Liver (tissue), 9 donors: ENCODE data around the gene CTNNBL1. TPM values are rescaled to one million over a fixed set of nuclear protein-coding genes. Genes with fewer than 3 reads are reported as not detected.
"Not testable (repeated sequence)": the region's sequence is repeated elsewhere in the genome, so short reads cannot be mapped to it uniquely, and the experiment has no call there.

Experiments
- DNase-seq: peaks from one replicate; pipeline ENCODE4 v3.0.0-alpha.2; 2017; ENCODE audit warnings: low spot score
- H3K27ac ChIP-seq, 2 donors: one replicate each; pipeline ENCODE4 v1.7.0; 2013; ENCODE audit warnings: inconsistent platforms in 2 of 2, low read length in 2 of 2, control low read depth in 1 of 2, low read depth in 1 of 2, mild to moderate bottlenecking in 1 of 2
- H3K27me3 ChIP-seq, 4 donors: one replicate each; pipeline versions ENCODE4 v1.6.1 to v1.7.0; 2013; ENCODE audit warnings: low read length in 3 of 4, inconsistent platforms in 1 of 4, mild to moderate bottlenecking in 1 of 4, moderate library complexity in 1 of 4; ENCODE audit not compliant: control insufficient read depth in 4 of 4, insufficient read depth in 4 of 4
- H3K36me3 ChIP-seq, 4 donors: one replicate each; pipeline versions ENCODE4 v1.6.1 to v1.7.0; 2013; ENCODE audit warnings: low read length in 3 of 4, mild to moderate bottlenecking in 3 of 4, low read depth in 1 of 4, moderate library complexity in 1 of 4; ENCODE audit not compliant: control insufficient read depth in 4 of 4, insufficient read depth in 3 of 4
- H3K4me1 ChIP-seq, 4 donors: one replicate each; pipeline versions ENCODE4 v1.6.1 to v1.7.0; 2013; ENCODE audit warnings: low read length in 3 of 4, mild to moderate bottlenecking in 3 of 4, moderate library complexity in 1 of 4; ENCODE audit not compliant: control insufficient read depth in 4 of 4, insufficient read depth in 4 of 4
- H3K4me3 ChIP-seq, 3 donors: one replicate each; pipeline versions ENCODE4 v1.6.1 to v1.7.0; 2013; ENCODE audit warnings: low read length in 3 of 3, control low read depth in 1 of 3, low read depth in 1 of 3, mild to moderate bottlenecking in 1 of 3
- H3K9ac ChIP-seq, 2 donors: one replicate each; pipeline ENCODE4 v1.7.0; 2013; ENCODE audit warnings: low read length in 2 of 2, mild to moderate bottlenecking in 2 of 2, moderate library complexity in 2 of 2, control low read depth in 1 of 2, low read depth in 1 of 2
- H3K9me3 ChIP-seq, 4 donors: one replicate each; pipeline versions ENCODE4 v1.6.1 to v1.7.0; 2013; ENCODE audit warnings: low read length in 3 of 4; ENCODE audit not compliant: control insufficient read depth in 4 of 4
- ATF3 ChIP-seq: IDR thresholded peaks from 2 replicates; pipeline ENCODE4 v1.6.1; 2016; ENCODE audit warnings: antibody characterized with exemption
- EGR1 ChIP-seq, 2 donors: IDR thresholded peaks; 2 replicates each; pipeline ENCODE4 v1.6.1; 2016 to 2018; ENCODE audit warnings: antibody characterized with exemption in 2 of 2, low read depth in 2 of 2
- FOXA1 ChIP-seq: IDR thresholded peaks from 2 replicates; pipeline ENCODE4 v1.6.1; 2016; ENCODE audit warnings: antibody characterized with exemption
- FOXA2 ChIP-seq: IDR thresholded peaks from 2 replicates; pipeline ENCODE4 v1.6.1; 2016; ENCODE audit warnings: antibody characterized with exemption
- GABPA ChIP-seq, 2 donors: IDR thresholded peaks in 1 of 2; conservative IDR thresholded peaks in 1 of 2; 2 replicates each; pipeline ENCODE4 v1.6.1; 2016; ENCODE audit warnings: antibody characterized with exemption in 2 of 2, mild to moderate bottlenecking in 1 of 2, moderate library complexity in 1 of 2
- HNF4A ChIP-seq, 2 donors: conservative IDR thresholded peaks; 2 replicates each; pipeline ENCODE4 v1.6.1; 2016; ENCODE audit warnings: antibody characterized with exemption in 2 of 2, mild to moderate bottlenecking in 2 of 2
- HNF4G ChIP-seq: IDR thresholded peaks from 2 replicates; pipeline ENCODE4 v1.6.1; 2016; ENCODE audit warnings: antibody characterized with exemption
- NR2F2 ChIP-seq: IDR thresholded peaks from 2 replicates; pipeline ENCODE4 v1.6.1; 2016; ENCODE audit warnings: antibody characterized with exemption
- RAD21 ChIP-seq, 2 donors: IDR thresholded peaks; 2 replicates each; pipeline ENCODE4 v1.6.1; 2016; ENCODE audit warnings: antibody characterized with exemption in 2 of 2, mild to moderate bottlenecking in 2 of 2
- REST ChIP-seq: IDR thresholded peaks from 2 replicates; pipeline ENCODE4 v1.6.1; 2016; ENCODE audit warnings: antibody characterized with exemption, mild to moderate bottlenecking
- RXRA ChIP-seq, 2 donors: IDR thresholded peaks; 2 replicates each; pipeline ENCODE4 v1.6.1; 2017 to 2018; ENCODE audit warnings: antibody characterized with exemption in 2 of 2, mild to moderate bottlenecking in 1 of 2
- SP1 ChIP-seq: IDR thresholded peaks from 2 replicates; pipeline ENCODE4 v1.6.1; 2018; ENCODE audit warnings: antibody characterized with exemption, mild to moderate bottlenecking
- TAF1 ChIP-seq: conservative IDR thresholded peaks from 2 replicates; pipeline ENCODE4 v1.6.1; 2016; ENCODE audit warnings: antibody characterized with exemption, mild to moderate bottlenecking
- YY1 ChIP-seq: IDR thresholded peaks from 2 replicates; pipeline ENCODE4 v1.6.1; 2016; ENCODE audit warnings: antibody characterized with exemption, mild to moderate bottlenecking
- ZBTB33 ChIP-seq: IDR thresholded peaks from 2 replicates; pipeline ENCODE4 v1.6.1; 2016; ENCODE audit warnings: antibody characterized with exemption
- WGBS: extraction: QIAGEN DNeasy Blood & Tissue Kit; methylation state at CpG from one replicate; pipeline ENCODE4 v1.1.7; 2013; 5-methylcytosine and 5-hydroxymethylcytosine counted together
- polyA plus RNA-seq, 2 donors: library from polyadenylated mRNA; stranded (reverse) in 1 of 2; unstranded in 1 of 2; fragments of 200-250 nt in 1 of 2; fragments of >200 nt in 1 of 2; fragmentation: Nextera tagmentation in 1 of 2; extraction: Ambion mirVana in 1 of 2; gene quantifications; one replicate each; pipeline versions ENCODE4 v1.2.1 to v1.2.3, GENCODE V29; 2013 to 2015
- total RNA-seq, 2 donors: library from RNA; depleted of rRNA; stranded (reverse); fragments of >200 nt; gene quantifications; one replicate each; pipeline ENCODE4 v1.2.3, GENCODE V29; 2014
- TF ChIP-seq, protein P1 (sequence below): IDR thresholded peaks from 2 replicates; pipeline ENCODE4 v1.6.1; 2016; ENCODE audit warnings: antibody characterized with exemption
- TF ChIP-seq, protein P2 (sequence below): fragments of 150-350 bp; IDR thresholded peaks from 2 replicates; pipeline ENCODE4 v1.5.1; 2017; ENCODE audit warnings: improper control_type of control experiment, low read depth, low read length; ENCODE audit not compliant: missing input control
- donor health status: healthy.
- donor health status: healthy.
- donor health status: healthy.
- donor health status: healthy.
- donor health status: healthy.

The CTNNBL1 gene
- total and polyA plus RNA-seq, 4 donors: 18.3 to 25.4 (median 20.3) TPM

DNA sequence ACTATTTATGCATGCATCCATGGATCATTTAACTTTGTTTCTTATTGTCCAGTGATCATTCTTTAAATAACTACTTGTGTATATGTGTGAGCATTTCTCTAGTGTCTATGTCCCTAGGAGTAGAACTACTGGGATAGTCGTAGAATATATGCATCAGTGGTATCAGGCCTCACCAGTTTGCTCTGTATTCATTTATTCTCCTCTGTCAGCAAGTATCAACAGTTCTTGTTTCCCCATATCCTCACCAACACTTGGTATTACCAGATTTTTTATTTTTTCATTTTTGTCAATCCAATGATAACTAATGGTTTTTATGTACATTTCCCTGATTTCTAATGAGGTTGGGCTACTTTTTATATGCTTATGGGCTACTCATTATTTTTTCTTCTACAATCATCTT, 27.9 kb downstream of the CTNNBL1 start:
- DNase-seq: no peak
- Histone ChIP-seq H3K4me1 (peaks cover 12 to 42% (median 32%) of the 10 kb centered on the region in 4 donors), H3K4me3 (no peak overlapping the region), H3K9me3 (no peaks in the 10 kb centered on the region), H3K27me3 (no peaks in the 10 kb centered on the region), H3K9ac (no peak overlapping the region), H3K27ac (no peak overlapping the region), H3K36me3 (peaks cover 0 to 2% (median 0%) of the 10 kb centered on the region in 4 donors)
- 99% methylated on average over 1 of the region's 1 CpG for WGBS
- TF ChIP-seq RAD21 (IDR thresholded peaks at IDR 0.05) (no peak), YY1 (no peak), ATF3 (no peak), ZBTB33 (no peak), FOXA2 (no peak), GABPA (IDR thresholded peaks at IDR 0.05 in 1 of 2, conservative IDR thresholded peaks at IDR 0.05 in 1 of 2) (no peak), SP1 (no peak), RXRA (IDR thresholded peaks at IDR 0.05) (no peak), HNF4G (no peak), TAF1 (no peak), REST (no peak), HNF4A (conservative IDR thresholded peaks at IDR 0.05) (no peak), FOXA1 (no peak), EGR1 (IDR thresholded peaks at IDR 0.05; ENCODE audit: low read depth in 2 of 2) (no peak), NR2F2 (no peak)
- TF ChIP-seq, protein P1, sequence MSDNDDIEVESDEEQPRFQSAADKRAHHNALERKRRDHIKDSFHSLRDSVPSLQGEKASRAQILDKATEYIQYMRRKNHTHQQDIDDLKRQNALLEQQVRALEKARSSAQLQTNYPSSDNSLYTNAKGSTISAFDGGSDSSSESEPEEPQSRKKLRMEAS: no peak
- TF ChIP-seq, protein P2, sequence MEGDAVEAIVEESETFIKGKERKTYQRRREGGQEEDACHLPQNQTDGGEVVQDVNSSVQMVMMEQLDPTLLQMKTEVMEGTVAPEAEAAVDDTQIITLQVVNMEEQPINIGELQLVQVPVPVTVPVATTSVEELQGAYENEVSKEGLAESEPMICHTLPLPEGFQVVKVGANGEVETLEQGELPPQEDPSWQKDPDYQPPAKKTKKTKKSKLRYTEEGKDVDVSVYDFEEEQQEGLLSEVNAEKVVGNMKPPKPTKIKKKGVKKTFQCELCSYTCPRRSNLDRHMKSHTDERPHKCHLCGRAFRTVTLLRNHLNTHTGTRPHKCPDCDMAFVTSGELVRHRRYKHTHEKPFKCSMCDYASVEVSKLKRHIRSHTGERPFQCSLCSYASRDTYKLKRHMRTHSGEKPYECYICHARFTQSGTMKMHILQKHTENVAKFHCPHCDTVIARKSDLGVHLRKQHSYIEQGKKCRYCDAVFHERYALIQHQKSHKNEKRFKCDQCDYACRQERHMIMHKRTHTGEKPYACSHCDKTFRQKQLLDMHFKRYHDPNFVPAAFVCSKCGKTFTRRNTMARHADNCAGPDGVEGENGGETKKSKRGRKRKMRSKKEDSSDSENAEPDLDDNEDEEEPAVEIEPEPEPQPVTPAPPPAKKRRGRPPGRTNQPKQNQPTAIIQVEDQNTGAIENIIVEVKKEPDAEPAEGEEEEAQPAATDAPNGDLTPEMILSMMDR: no peak

DNA sequence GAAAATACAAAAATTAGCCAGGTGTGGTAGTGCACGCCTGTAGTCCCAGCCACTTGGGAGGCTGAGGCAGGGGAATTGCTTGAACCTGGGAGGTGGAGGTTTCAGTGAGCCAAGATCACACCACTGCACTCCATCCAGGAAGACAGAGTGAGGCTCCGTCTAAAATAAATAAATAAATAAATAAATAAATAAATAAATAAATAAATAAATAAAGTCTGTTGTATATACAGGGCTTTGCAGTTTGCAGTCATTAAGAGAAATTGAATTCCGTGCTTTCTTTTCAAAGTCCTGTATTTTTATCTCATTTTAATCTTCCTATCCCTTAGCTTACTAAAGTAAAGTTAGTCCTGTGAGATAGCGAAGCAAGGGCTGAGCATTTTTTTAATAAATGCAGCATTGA, 28.5 kb downstream of the CTNNBL1 start:
- H3K9ac ChIP-seq, H3K4me3 ChIP-seq, H3K9me3 ChIP-seq, H3K27me3 ChIP-seq, H3K36me3 ChIP-seq, H3K27ac ChIP-seq, DNase-seq: not testable (repeated sequence)
- H3K4me1 ChIP-seq: peaks cover 12 to 45% (median 34%) of the 10 kb centered on the region in 4 donors
- WGBS: 89% methylated on average over 4 of the region's 4 CpGs
